Measurements from ENCODE around the gene LRRC49.

GRCh38 chr15:70875001-70875782 is 17.4 kb upstream of the LRRC49 start:
- TF ChIP-seq CTCF (IDR thresholded peaks at IDR 0.05; ENCODE audit: low read depth, low read length) (peak; percentile 69), EZH2phosphoT487 (IDR thresholded peaks at IDR 0.05; ENCODE audit: low read depth) (no peak)
